Skeletal muscle satellite cell (primary cell): Measurements from ENCODE around the gene COA1.
"Not testable (repeated sequence)": the region's sequence is repeated elsewhere in the genome, so short reads cannot be mapped to it uniquely, and the experiment has no call there.

Experiments used
- H3K27me3 ChIP-seq: 2 replicates; pipeline ENCODE4 v1.7.0; 2013; ENCODE audit warnings: low read length; ENCODE audit not compliant: control insufficient read depth, insufficient read depth
- H3K36me3 ChIP-seq: 2 replicates; pipeline ENCODE4 v1.7.0; 2013; ENCODE audit warnings: mild to moderate bottlenecking, control low read depth, low read length; ENCODE audit not compliant: insufficient read depth
- H3K4me1 ChIP-seq: 2 replicates; pipeline ENCODE4 v1.7.0; 2013; ENCODE audit warnings: low read length; ENCODE audit not compliant: control insufficient read depth, insufficient read depth
- H3K4me2 ChIP-seq: 2 replicates; pipeline ENCODE4 v1.7.0; 2013; ENCODE audit warnings: mild to moderate bottlenecking, low read length
- H3K4me3 ChIP-seq: 2 replicates; pipeline ENCODE4 v1.7.0; 2013; ENCODE audit warnings: low read length
- H3K9ac ChIP-seq: 2 replicates; pipeline ENCODE4 v1.7.0; 2013; ENCODE audit warnings: mild to moderate bottlenecking, low read depth, low read length, moderate library complexity
- H3K9me3 ChIP-seq: replicated peaks from 2 replicates; pipeline ENCODE4 v1.7.0; 2013; ENCODE audit warnings: mild to moderate bottlenecking, control low read depth, low read length

COA1 gene

DNA sequence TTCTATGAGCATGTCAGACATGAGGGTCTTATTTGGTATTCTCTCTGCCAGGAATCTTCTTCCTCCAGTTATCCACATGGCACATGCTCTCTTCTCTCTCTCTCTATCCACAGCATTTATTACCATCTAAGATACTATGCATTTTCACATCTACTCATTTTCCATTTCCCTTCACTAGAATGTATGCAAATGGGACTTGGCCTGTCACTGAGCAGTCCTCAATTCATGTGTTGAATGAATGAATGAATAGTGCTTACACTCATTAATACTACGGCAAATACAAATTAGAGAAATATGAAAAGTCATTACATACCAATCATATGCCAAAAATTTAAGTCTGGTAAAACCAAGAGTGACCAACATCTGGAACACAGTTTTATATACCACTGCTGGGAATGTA, 34.0 kb downstream of the COA1 start:
- H3K36me3 ChIP-seq = no peaks in the 10 kb centered on the region
- H3K9me3 ChIP-seq = no peaks in the 10 kb centered on the region
- H3K27me3 ChIP-seq = no peaks in the 10 kb centered on the region
- peaks cover 41% of the 10 kb centered on the region for H3K4me1 ChIP-seq
- no peak overlapping the region for H3K4me3 ChIP-seq
- no peak overlapping the region for H3K4me2 ChIP-seq
- H3K9ac ChIP-seq = no peak overlapping the region

- Histone ChIP-seq H3K36me3 (no peaks in the 10 kb centered on the region), H3K4me3 (peak overlapping the region; percentile 20), H3K4me2 (peak overlapping the region; percentile 49), H3K9ac (peak overlapping the region; percentile 51), H3K9me3 (no peaks in the 10 kb centered on the region), H3K27me3 (no peaks in the 10 kb centered on the region), H3K4me1 (peaks cover 36% of the 10 kb centered on the region)
These were observed 34.9 kb downstream of the COA1 start for GRCh38 chr7:43694399-43694748.

GRCh38 chr7:43693687-43694398, 35.5 kb downstream of the COA1 start:
- peak overlapping the region; percentile 18 for H3K9ac ChIP-seq
- H3K4me1 ChIP-seq = peaks cover 35% of the 10 kb centered on the region
- no peaks in the 10 kb centered on the region for H3K36me3 ChIP-seq
- peak overlapping the region; percentile 24 for H3K4me3 ChIP-seq
- H3K27me3 ChIP-seq = no peaks in the 10 kb centered on the region
- H3K4me2 ChIP-seq = peak overlapping the region; percentile 49
- no peaks in the 10 kb centered on the region for H3K9me3 ChIP-seq

DNA sequence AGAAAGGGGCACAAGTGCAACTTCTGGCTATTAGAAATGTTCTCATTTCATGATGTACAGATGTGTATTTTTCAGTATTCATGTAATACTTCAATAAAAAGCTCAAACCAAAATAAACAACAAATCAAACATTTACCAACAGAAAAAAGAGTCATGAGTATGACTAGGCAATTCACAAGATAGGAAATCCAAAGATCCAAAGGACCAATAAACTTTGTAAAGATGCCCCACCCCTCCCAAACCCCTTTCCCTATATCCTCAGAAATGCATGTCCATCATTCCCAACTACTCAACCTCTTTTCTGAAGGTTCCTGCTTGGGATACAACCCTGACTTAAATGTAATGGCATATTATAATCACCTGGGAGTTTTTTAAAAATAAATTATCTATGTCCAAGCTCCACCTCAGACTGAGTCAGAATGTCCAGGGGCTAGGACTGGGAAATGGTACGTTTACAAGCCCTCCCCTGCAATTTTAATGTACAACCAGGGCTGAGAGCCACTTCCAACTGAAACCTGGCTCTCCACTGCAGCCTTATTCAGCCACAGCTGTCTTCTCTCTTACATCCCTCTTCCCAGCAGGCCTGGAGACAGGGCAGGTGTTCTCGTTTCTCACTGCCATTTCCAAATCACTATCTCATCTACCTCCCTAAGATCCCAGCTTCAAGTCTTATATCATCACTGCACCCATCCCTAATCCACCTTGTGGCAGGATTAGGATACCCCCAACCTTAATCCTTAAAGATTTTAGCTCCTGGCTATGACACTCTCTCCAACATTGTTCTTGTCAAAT, 36.5 kb downstream of the COA1 start:
- no peaks in the 10 kb centered on the region for H3K36me3 ChIP-seq
- H3K27me3 ChIP-seq = no peaks in the 10 kb centered on the region
- peaks cover 34% of the 10 kb centered on the region for H3K4me1 ChIP-seq
- no peak overlapping the region for H3K4me3 ChIP-seq
- no peaks in the 10 kb centered on the region for H3K9me3 ChIP-seq
- H3K9ac ChIP-seq = no peak overlapping the region
- no peak overlapping the region for H3K4me2 ChIP-seq

GRCh38 chr7:43691611-43692010, 37.7 kb downstream of the COA1 start:
- Histone ChIP-seq H3K9ac (no peak overlapping the region), H3K27me3 (no peaks in the 10 kb centered on the region), H3K4me2 (no peak overlapping the region), H3K9me3 (no peaks in the 10 kb centered on the region), H3K4me3 (no peak overlapping the region), H3K36me3 (no peaks in the 10 kb centered on the region), H3K4me1 (peaks cover 31% of the 10 kb centered on the region)

GRCh38 chr7:43689115-43689514, 40.2 kb downstream of the COA1 start:
- H3K27me3 ChIP-seq = no peaks in the 10 kb centered on the region
- H3K9ac ChIP-seq = no peak overlapping the region
- H3K4me3 ChIP-seq = no peak overlapping the region
- no peak overlapping the region for H3K4me2 ChIP-seq
- H3K4me1 ChIP-seq = peaks cover 17% of the 10 kb centered on the region
- H3K36me3 ChIP-seq = no peaks in the 10 kb centered on the region
- H3K9me3 ChIP-seq = no peaks in the 10 kb centered on the region

DNA sequence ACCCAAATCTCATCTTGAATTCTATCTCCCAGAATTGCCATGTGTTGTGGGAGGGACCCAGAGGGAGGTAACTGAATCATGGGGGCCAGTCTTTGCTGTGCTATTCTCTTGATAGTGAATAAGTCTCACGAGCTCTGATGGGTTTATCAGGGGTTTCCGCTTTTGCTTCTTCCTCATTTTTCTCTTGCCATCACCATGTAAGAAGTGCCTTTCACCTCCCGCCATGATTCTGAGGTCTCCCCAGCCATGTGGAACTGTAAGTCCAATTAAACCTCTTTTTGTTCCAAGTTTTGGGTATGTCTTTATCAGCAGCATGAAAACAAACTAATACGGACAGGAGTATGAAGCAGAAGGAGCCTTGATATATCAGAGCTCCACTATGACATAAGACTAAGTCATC, 41.5 kb downstream of the COA1 start:
- not testable (repeated sequence) for H3K9ac ChIP-seq, H3K4me3 ChIP-seq

GRCh38 chr7:43686991-43687390, 42.3 kb downstream of the COA1 start:
- Histone ChIP-seq H3K9ac (no peak overlapping the region), H3K4me2 (no peak overlapping the region), H3K36me3 (no peaks in the 10 kb centered on the region), H3K4me3 (no peak overlapping the region), H3K4me1 (no peaks in the 10 kb centered on the region), H3K27me3 (no peaks in the 10 kb centered on the region), H3K9me3 (no peaks in the 10 kb centered on the region)

More for the DNA sequence above, 41.5 kb downstream of the COA1 start:
- H3K27me3 ChIP-seq, H3K4me2 ChIP-seq, H3K36me3 ChIP-seq, H3K9me3 ChIP-seq, H3K4me1 ChIP-seq: not testable (repeated sequence)

- Histone ChIP-seq H3K9ac (no peak overlapping the region), H3K4me2 (no peak overlapping the region), H3K9me3 (no peaks in the 10 kb centered on the region), H3K4me3 (no peak overlapping the region), H3K4me1 (no peaks in the 10 kb centered on the region), H3K36me3 (no peaks in the 10 kb centered on the region), H3K27me3 (no peaks in the 10 kb centered on the region)
These were observed 48.6 kb downstream of the COA1 start for GRCh38 chr7:43680736-43681135.

GRCh38 chr7:43679210-43680068, 49.9 kb downstream of the COA1 start:
- H3K27me3 ChIP-seq = no peaks in the 10 kb centered on the region
- H3K4me3 ChIP-seq = no peak overlapping the region
- H3K9me3 ChIP-seq = no peaks in the 10 kb centered on the region
- H3K36me3 ChIP-seq = no peaks in the 10 kb centered on the region
- H3K4me1 ChIP-seq = peaks cover 5% of the 10 kb centered on the region
- no peak overlapping the region for H3K9ac ChIP-seq
- H3K4me2 ChIP-seq = no peak overlapping the region

GRCh38 chr7:43678315-43678714, 51.0 kb downstream of the COA1 start:
- Histone ChIP-seq H3K4me2 (no peak overlapping the region), H3K36me3 (no peaks in the 10 kb centered on the region), H3K9ac (no peak overlapping the region), H3K27me3 (no peaks in the 10 kb centered on the region), H3K4me1 (peaks cover 16% of the 10 kb centered on the region), H3K4me3 (no peak overlapping the region), H3K9me3 (no peaks in the 10 kb centered on the region)
